Cerebellar cortex (tissue), 1 donor: ENCODE measurements around the gene PTTG2.
A peak's percentile ranks its signal among the peaks of the same experiment; 100 is the strongest.

Experiments used
- DNase-seq: peaks from one replicate; pipeline ENCODE4 v3.0.0-alpha.2; 2015; ENCODE audit warnings: low spot score

The PTTG2 gene

GRCh38 chr4:37958932-37959331 lies 1.3 kb upstream of the PTTG2 start:
- no peak for DNase-seq

- DNase-seq, result no peak
These were observed 667 bp downstream of the PTTG2 start for GRCh38 chr4:37960679-37961450.

GRCh38 chr4:37964734-37965457 lies 4.7 kb downstream of the PTTG2 start:
- DNase-seq, result no peak

GRCh38 chr4:37966044-37966443 lies 5.8 kb downstream of the PTTG2 start:
- no peak for DNase-seq

- DNase-seq, result no peak
These were observed 7.5 kb downstream of the PTTG2 start for GRCh38 chr4:37967736-37968135.

GRCh38 chr4:37968747-37969146 lies 8.5 kb downstream of the PTTG2 start:
- DNase-seq, result no peak

- no peak for DNase-seq
These were observed 10.5 kb downstream of the PTTG2 start for GRCh38 chr4:37970702-37971101.

GRCh38 chr4:37971202-37971601 lies 11.0 kb downstream of the PTTG2 start:
- no peak for DNase-seq

GRCh38 chr4:37973441-37973840 lies 13.2 kb downstream of the PTTG2 start:
- no peak for DNase-seq

GRCh38 chr4:37975321-37975822 lies 15.2 kb downstream of the PTTG2 start:
- DNase-seq, result peak; percentile 4

- DNase-seq, result peak; percentile 24
These were observed 16.3 kb downstream of the PTTG2 start for GRCh38 chr4:37976507-37976906.

GRCh38 chr4:37976991-37977470 lies 16.8 kb downstream of the PTTG2 start:
- DNase-seq, result peak; percentile 44

GRCh38 chr4:37977471-37978247 lies 17.5 kb downstream of the PTTG2 start:
- peak; percentile 39 for DNase-seq

- no peak for DNase-seq
These were observed 18.2 kb downstream of the PTTG2 start for GRCh38 chr4:37978248-37978924.

GRCh38 chr4:37980246-37980645 lies 20.0 kb downstream of the PTTG2 start:
- no peak for DNase-seq

- DNase-seq, result no peak
These were observed 21.2 kb downstream of the PTTG2 start for GRCh38 chr4:37981425-37981824.

GRCh38 chr4:37981844-37982720 lies 21.9 kb downstream of the PTTG2 start:
- no peak for DNase-seq

GRCh38 chr4:37982736-37983135 lies 22.5 kb downstream of the PTTG2 start:
- no peak for DNase-seq

- DNase-seq, result no peak
These were observed 23.8 kb downstream of the PTTG2 start for GRCh38 chr4:37983951-37984350.

GRCh38 chr4:37985730-37986275 lies 25.6 kb downstream of the PTTG2 start:
- DNase-seq, result no peak
